Heart left ventricle (tissue), 16 donors: ENCODE measurements around the gene SMIM21. TPM values are rescaled to one million over a fixed set of nuclear protein-coding genes. Genes with fewer than 3 reads are reported as not detected.

Source experiments
- ATAC-seq, 4 donors: fragments of 200-7000 bp; cut with Tn5 transposase; one replicate each; pipeline ENCODE4 v1.9.1; 2020 to 2022; ENCODE audit warnings: moderate library complexity in 4 of 4, mild to moderate bottlenecking in 3 of 4, moderate number of reproducible peaks in 1 of 4
- DNase-seq, 5 donors: peaks; one replicate each; pipeline ENCODE4 v3.0.0-alpha.2; 2020
- H3K27ac ChIP-seq, 12 donors: fragments of 200-600 bp; sonication (generic) in 4 of 12; one replicate each; pipeline versions ENCODE4 v1.5.0 to v1.8.0; 2016 to 2022; ENCODE audit warnings: mild to moderate bottlenecking in 2 of 12
- H3K27me3 ChIP-seq, 9 donors: fragments of 200-600 bp; sonication (generic) in 2 of 9; one replicate each; pipeline versions ENCODE4 v1.5.1 to v1.8.0; 2016 to 2022; ENCODE audit warnings: mild to moderate bottlenecking in 3 of 9
- H3K36me3 ChIP-seq, 9 donors: fragments of 200-600 bp; sonication (generic) in 2 of 9; one replicate each; pipeline versions ENCODE4 v1.5.0 to v1.8.0; 2018 to 2022; ENCODE audit warnings: mild to moderate bottlenecking in 2 of 9
- H3K4me1 ChIP-seq, 12 donors: fragments of 200-600 bp; sonication (generic) in 4 of 12; one replicate each; pipeline versions ENCODE4 v1.5.0 to v1.8.0; 2016 to 2022; ENCODE audit warnings: mild to moderate bottlenecking in 3 of 12
- H3K4me3 ChIP-seq, 12 donors: fragments of 200-600 bp; sonication (generic) in 4 of 12; one replicate each; pipeline versions ENCODE4 v1.5.0 to v1.8.0; 2017 to 2022; ENCODE audit warnings: mild to moderate bottlenecking in 9 of 12, moderate library complexity in 4 of 12
- H3K9me3 ChIP-seq, 12 donors: fragments of 200-600 bp; sonication (generic) in 4 of 12; one replicate each; pipeline versions ENCODE4 v1.5.0 to v1.8.0; 2016 to 2022; ENCODE audit warnings: mild to moderate bottlenecking in 1 of 12
- CTCF ChIP-seq, 12 donors: fragments of 200-600 bp; sonication (generic) in 4 of 12; IDR thresholded peaks; one replicate each; pipeline versions ENCODE4 v1.5.0 to v1.8.0; 2018 to 2022; ENCODE audit warnings: antibody characterized with exemption in 12 of 12, mild to moderate bottlenecking in 5 of 12
- POLR2A ChIP-seq, 2 donors: fragments of 450-650 bp; IDR thresholded peaks; one replicate each; pipeline ENCODE4 v1.6.1; 2017; ENCODE audit warnings: antibody characterized with exemption in 2 of 2, mild to moderate bottlenecking in 2 of 2, moderate library complexity in 2 of 2
- WGBS, 4 donors: extraction: QIAGEN DNeasy Blood & Tissue Kit in 2 of 4; methylation state at CpG; one replicate each; pipeline versions ENCODE4 v1.1.5 to v1.1.7; 2013 to 2018; 5-methylcytosine and 5-hydroxymethylcytosine counted together
- intact Hi-C, 10 donors: fragments of 100-400 bp; cut with DNase I; formaldehyde crosslinking; loops; one replicate each; pipeline versions ENCODE4 v1.11.1 to v1.14.2; 2022
- polyA plus RNA-seq, 2 donors: library from polyadenylated mRNA; stranded (reverse); fragments of 200-250 nt; gene quantifications; one replicate each; pipeline ENCODE4 v1.2.3, GENCODE V29; 2013
- total RNA-seq, 9 donors: library from RNA; depleted of rRNA in 2 of 9; stranded (reverse); fragments of >200 nt in 2 of 9; fragmentation: NEBNext Ultra II Directional in 3 of 9; extraction: Animal tissue kit (Norgen Biotek cat#: 25700) in 3 of 9; gene quantifications; one replicate each; pipeline versions ENCODE4 v1.1.0 to v1.2.4, GENCODE V29; 2016 to 2023
- donor health status: ischemic (EF 13 %, LVEDD 7.1; RV severe dilation, severe dysfunction).
- donor health status: healthy with polysubstance abuse.
- donor health status: DM: no; HTN: yes; CAD: no.
- donor health status: DM: no; HTN: no; CAD: no.
- donor health status: ischemic (EF 25% LVEDD 6.9; RV normal size, moderate dysfunction).
- donor health status: ischemic (EF 25% LVEDD 5.7; RV mildly dilated, moderate dysfunction).
- donor health status: healthy.
- donor health status: DM: yes; HTN: yes; CAD: no.
- donor health status: ischemic (EF 35%, LVEDD 5.7; RV mildly dilated, moderate dysfunction).
- donor health status: nonischemic (EF 11% LVEDD 7.7; RV severe dilation, severe dysfunction).
- donor health status: DM: yes; HTN: yes; CAD: no.
- donor health status: PGD.
- donor health status: ischemic (EF 29% LVEDD 5.4; RV normal size, mild dysfunction).
- donor health status: nonischemic (EF 23%, LVEDD 6.1; RV moderate dilation, normal function).

Gene SMIM21
- total and polyA plus RNA-seq, 11 donors: not detected

- DNase-seq (no peak), ATAC-seq (no peak)
- H3K27ac ChIP-seq: no peak overlapping the region
- intact Hi-C loops: loop anchor here in 1 of 10 donors (10.0 kb wide), 1 partner anchor 86 kb away; no protein-coding TSS in a partner anchor
- H3K9me3 ChIP-seq: no peaks in the 10 kb centered on the region
- H3K4me1 ChIP-seq: no peaks in the 10 kb centered on the region
- no peak for TF ChIP-seq CTCF (IDR thresholded peaks at IDR 0.05)
- WGBS, 4 donors: 59 to 69% (median 62%) methylated on average over 21 to 22 of the region's 22 CpGs
- H3K36me3 ChIP-seq: no peaks in the 10 kb centered on the region
- no peaks in the 10 kb centered on the region for H3K27me3 ChIP-seq
- H3K4me3 ChIP-seq: no peak overlapping the region
These were observed 48.9 kb downstream of the SMIM21 start for GRCh38 chr18:75378376-75379315.

- Histone ChIP-seq H3K9me3 (no peaks in the 10 kb centered on the region), H3K27ac (no peak overlapping the region), H3K4me3 (no peak overlapping the region), H3K4me1 (no peaks in the 10 kb centered on the region), H3K36me3 (no peaks in the 10 kb centered on the region), H3K27me3 (no peaks in the 10 kb centered on the region)
- DNase-seq: no peak
- 91 to 94% (median 92%) methylated on average over 10 of the region's 10 CpGs for WGBS, 4 donors
- TF ChIP-seq CTCF (IDR thresholded peaks at IDR 0.05) (no peak), POLR2A (IDR thresholded peaks at IDR 0.05) (no peak)
- ATAC-seq: no peak
- intact Hi-C loops: loop anchor here in 1 of 10 donors (10.0 kb wide), 1 partner anchor 87 kb away; no protein-coding TSS in a partner anchor
These were observed 49.6 kb downstream of the SMIM21 start for GRCh38 chr18:75377926-75378325.

GRCh38 chr18:75377258-75377657 is 50.2 kb downstream of the SMIM21 start:
- no peaks in the 10 kb centered on the region for H3K27me3 ChIP-seq
- DNase-seq (no peak), ATAC-seq (no peak)
- H3K27ac ChIP-seq: no peak overlapping the region
- no peaks in the 10 kb centered on the region for H3K4me1 ChIP-seq
- no peak for TF ChIP-seq CTCF (IDR thresholded peaks at IDR 0.05)
- no peak for TF ChIP-seq POLR2A (IDR thresholded peaks at IDR 0.05)
- 51 to 82% (median 64%) methylated on average over 2 of the region's 2 CpGs for WGBS, 4 donors
- H3K9me3 ChIP-seq: no peaks in the 10 kb centered on the region
- H3K36me3 ChIP-seq: no peaks in the 10 kb centered on the region
- H3K4me3 ChIP-seq: no peak overlapping the region
- intact Hi-C loops: loop anchor here in 1 of 10 donors (10.0 kb wide), 1 partner anchor 88 kb away; no protein-coding TSS in a partner anchor

GRCh38 chr18:75376004-75376403 is 51.5 kb downstream of the SMIM21 start:
- TF ChIP-seq POLR2A (IDR thresholded peaks at IDR 0.05) (no peak), CTCF (IDR thresholded peaks at IDR 0.05) (no peak)
- H3K36me3 ChIP-seq: no peaks in the 10 kb centered on the region
- no peak overlapping the region for H3K4me3 ChIP-seq
- H3K27me3 ChIP-seq: peaks cover 0 to 2% (median 0%) of the 10 kb centered on the region in 9 donors
- DNase-seq (no peak), ATAC-seq (no peak)
- WGBS, 4 donors: 93 to 98% (median 94%) methylated on average over 3 of the region's 3 CpGs
- intact Hi-C loops: loop anchor here in 1 of 10 donors (10.0 kb wide), 1 partner anchor 89 kb away; no protein-coding TSS in a partner anchor
- no peak overlapping the region for H3K27ac ChIP-seq
- H3K4me1 ChIP-seq: no peaks in the 10 kb centered on the region
- H3K9me3 ChIP-seq: no peaks in the 10 kb centered on the region
